ENCODE data around the gene SYNM. TPM values are rescaled to one million over a fixed set of nuclear protein-coding genes. Genes with fewer than 3 reads are reported as not detected.

Gene SYNM
- total and polyA plus RNA-seq, 2 experiments from 2014 or later: 9.7 to 13.8 TPM

GRCh38 chr15:99132634-99133287, 27.9 kb downstream of the SYNM start:
- H3K79me2 ChIP-seq: no peaks in the 10 kb centered on the region
- no peaks in the 10 kb centered on the region for H3K27me3 ChIP-seq
- H3K4me1 ChIP-seq (ENCODE audit: insufficient read depth): no peaks in the 10 kb centered on the region
- H3K9me3 ChIP-seq (ENCODE audit: low read depth): no peaks in the 10 kb centered on the region
- no peak overlapping the region for H3K4me2 ChIP-seq
- no peaks in the 10 kb centered on the region for H3K9me2 ChIP-seq (replicated peaks; ENCODE audit: insufficient read depth)
- H3K27ac ChIP-seq: no peak overlapping the region
- no peak overlapping the region for H3K4me3 ChIP-seq
- WGBS (ENCODE audit: low lambda C conversion rate, missing lambda C conversion rate): 85% methylated on average over 18 of the region's 18 CpGs
- H3K36me3 ChIP-seq (replicated peaks; ENCODE audit: insufficient read depth, low read depth): no peaks in the 10 kb centered on the region
- no peak for DNase-seq (ENCODE audit: low spot score)
- TF ChIP-seq EZH2 (IDR thresholded peaks at IDR 0.05; ENCODE audit: borderline replicate concordance): no peak
- TF ChIP-seq EZH2phosphoT487 (IDR thresholded peaks at IDR 0.05; ENCODE audit: low read depth, severe bottlenecking, unreplicated experiment): no peak
- TF ChIP-seq CTCF (IDR thresholded peaks at IDR 0.05; ENCODE audit: poor library complexity): no peak
- no peaks in the 10 kb centered on the region for H4K20me1 ChIP-seq (ENCODE audit: insufficient read depth, poor library complexity, severe bottlenecking)
- no peak overlapping the region for H2AFZ ChIP-seq

- Histone ChIP-seq H4K20me1 (ENCODE audit: insufficient read depth, poor library complexity, severe bottlenecking) (no peaks in the 10 kb centered on the region), H3K79me2 (no peaks in the 10 kb centered on the region), H3K4me1 (ENCODE audit: insufficient read depth) (no peaks in the 10 kb centered on the region), H3K27ac (no peak overlapping the region), H3K9me3 (ENCODE audit: low read depth) (no peaks in the 10 kb centered on the region), H3K9me2 (replicated peaks; ENCODE audit: insufficient read depth) (no peaks in the 10 kb centered on the region), H3K36me3 (replicated peaks; ENCODE audit: insufficient read depth, low read depth) (no peaks in the 10 kb centered on the region), H2AFZ (no peak overlapping the region), H3K27me3 (no peaks in the 10 kb centered on the region), H3K4me2 (no peak overlapping the region), H3K4me3 (no peak overlapping the region)
- no peak for TF ChIP-seq CTCF (IDR thresholded peaks at IDR 0.05; ENCODE audit: poor library complexity)
- TF ChIP-seq EZH2 (IDR thresholded peaks at IDR 0.05; ENCODE audit: borderline replicate concordance): no peak
- TF ChIP-seq EZH2phosphoT487 (IDR thresholded peaks at IDR 0.05; ENCODE audit: low read depth, severe bottlenecking, unreplicated experiment): no peak
- WGBS (ENCODE audit: low lambda C conversion rate, missing lambda C conversion rate): 94% methylated on average over 11 of the region's 11 CpGs
- DNase-seq (ENCODE audit: low spot score): no peak
These were observed 29.5 kb downstream of the SYNM start for GRCh38 chr15:99134317-99134821.

GRCh38 chr15:99135194-99135593, 30.3 kb downstream of the SYNM start:
- no peaks in the 10 kb centered on the region for H4K20me1 ChIP-seq (ENCODE audit: insufficient read depth, poor library complexity, severe bottlenecking)
- H3K36me3 ChIP-seq (replicated peaks; ENCODE audit: insufficient read depth, low read depth): no peaks in the 10 kb centered on the region
- no peaks in the 10 kb centered on the region for H3K9me2 ChIP-seq (replicated peaks; ENCODE audit: insufficient read depth)
- no peaks in the 10 kb centered on the region for H3K79me2 ChIP-seq
- no peak for DNase-seq (ENCODE audit: low spot score)
- no peaks in the 10 kb centered on the region for H3K27me3 ChIP-seq
- H3K27ac ChIP-seq: no peak overlapping the region
- H3K4me2 ChIP-seq: no peak overlapping the region
- WGBS (ENCODE audit: low lambda C conversion rate, missing lambda C conversion rate): 87% methylated on average over 4 of the region's 4 CpGs
- no peaks in the 10 kb centered on the region for H3K4me1 ChIP-seq (ENCODE audit: insufficient read depth)
- no peaks in the 10 kb centered on the region for H3K9me3 ChIP-seq (ENCODE audit: low read depth)
- no peak overlapping the region for H3K4me3 ChIP-seq
- no peak overlapping the region for H2AFZ ChIP-seq
- TF ChIP-seq EZH2phosphoT487 (IDR thresholded peaks at IDR 0.05; ENCODE audit: low read depth, severe bottlenecking, unreplicated experiment): no peak
- TF ChIP-seq CTCF (IDR thresholded peaks at IDR 0.05; ENCODE audit: poor library complexity): no peak
- TF ChIP-seq EZH2 (IDR thresholded peaks at IDR 0.05; ENCODE audit: borderline replicate concordance): no peak

Measured in hepatocyte (in vitro differentiated cells).